Tibial nerve (tissue), 3 donors: ENCODE data around the gene SYCP2.

Experiments
- POLR2A ChIP-seq, 2 donors: fragments of 450-650 bp; IDR thresholded peaks; one replicate each; pipeline ENCODE4 v1.6.1; 2017; ENCODE audit warnings: antibody characterized with exemption in 2 of 2, mild to moderate bottlenecking in 2 of 2, moderate library complexity in 2 of 2
- TF ChIP-seq, protein P1 (sequence below), 5 experiments: fragments of 200-600 bp in 3 of 5; fragments of 450-650 bp in 2 of 5; sonication (generic) in 3 of 5; IDR thresholded peaks; one replicate each; pipeline ENCODE4 v1.5.1; 2016 to 2019; ENCODE audit warnings: antibody characterized with exemption in 5 of 5, mild to moderate bottlenecking in 3 of 5, moderate library complexity in 2 of 5

DNA sequence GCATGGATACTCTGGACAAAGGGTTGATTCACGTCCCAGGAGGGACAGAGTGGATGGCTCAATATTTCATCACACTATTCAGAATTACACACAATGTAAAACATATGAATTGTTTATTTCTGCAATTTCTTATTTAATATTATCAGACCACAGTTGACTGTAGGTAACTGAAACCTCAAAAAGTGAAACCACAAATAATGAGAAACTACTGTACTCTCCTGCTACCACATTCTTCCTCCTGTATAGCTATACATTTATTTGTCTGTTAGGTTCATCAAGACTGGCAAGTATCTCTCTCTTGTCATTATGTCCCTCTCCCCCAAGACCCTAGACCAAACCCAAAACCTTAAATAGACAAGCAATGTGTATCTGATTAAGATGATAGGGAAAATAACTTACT, 60.0 kb downstream of the SYCP2 start:
- TF ChIP-seq, protein P1, sequence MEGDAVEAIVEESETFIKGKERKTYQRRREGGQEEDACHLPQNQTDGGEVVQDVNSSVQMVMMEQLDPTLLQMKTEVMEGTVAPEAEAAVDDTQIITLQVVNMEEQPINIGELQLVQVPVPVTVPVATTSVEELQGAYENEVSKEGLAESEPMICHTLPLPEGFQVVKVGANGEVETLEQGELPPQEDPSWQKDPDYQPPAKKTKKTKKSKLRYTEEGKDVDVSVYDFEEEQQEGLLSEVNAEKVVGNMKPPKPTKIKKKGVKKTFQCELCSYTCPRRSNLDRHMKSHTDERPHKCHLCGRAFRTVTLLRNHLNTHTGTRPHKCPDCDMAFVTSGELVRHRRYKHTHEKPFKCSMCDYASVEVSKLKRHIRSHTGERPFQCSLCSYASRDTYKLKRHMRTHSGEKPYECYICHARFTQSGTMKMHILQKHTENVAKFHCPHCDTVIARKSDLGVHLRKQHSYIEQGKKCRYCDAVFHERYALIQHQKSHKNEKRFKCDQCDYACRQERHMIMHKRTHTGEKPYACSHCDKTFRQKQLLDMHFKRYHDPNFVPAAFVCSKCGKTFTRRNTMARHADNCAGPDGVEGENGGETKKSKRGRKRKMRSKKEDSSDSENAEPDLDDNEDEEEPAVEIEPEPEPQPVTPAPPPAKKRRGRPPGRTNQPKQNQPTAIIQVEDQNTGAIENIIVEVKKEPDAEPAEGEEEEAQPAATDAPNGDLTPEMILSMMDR (IDR thresholded peaks at IDR 0.05): no peak
- TF ChIP-seq POLR2A (IDR thresholded peaks at IDR 0.05): no peak
